SK-N-SH (cell line): ENCODE data around the gene CCL24. TPM values are rescaled to one million over a fixed set of nuclear protein-coding genes. Genes with fewer than 3 reads are reported as not detected.
A peak's percentile ranks its signal among the peaks of the same experiment; 100 is the strongest.
"Not testable (repeated sequence)": the region's sequence is repeated elsewhere in the genome, so short reads cannot be mapped to it uniquely, and the experiment has no call there.

Experiments used
- CTCF ChIA-PET: fragments of 300-600, 350-600 bp; formaldehyde crosslinking; extraction: SDS; loops from one replicate; lab custom pipeline; 2021; lab: Yijun Ruan, JAX
- POLR2A ChIA-PET: fragments of 350-600 bp; sonication (Branson Sonifier 250); formaldehyde crosslinking; extraction: SDS; loops from one replicate; lab custom pipeline; 2020; ENCODE audit warnings: antibody characterized with exemption, inconsistent platforms; lab: Yijun Ruan, JAX
- DNase-seq: peaks from one replicate; pipeline ENCODE4 v3.0.0; 2012
- H2AFZ ChIP-seq: fragments of 200-600 bp; sonication (generic); 2 replicates; pipeline ENCODE4 v1.8.1; 2016; ENCODE audit warnings: antibody characterized with exemption, mild to moderate bottlenecking, low read depth
- H3F3A ChIP-seq: fragments of 200-600 bp; sonication (generic); replicated peaks from 2 replicates; pipeline ENCODE3; 2016; ENCODE audit warnings: antibody characterized with exemption, mild to moderate bottlenecking; ENCODE audit not compliant: insufficient read depth
- H3K27ac ChIP-seq, 2 experiments: fragments of 200-500 bp in 1 of 2; fragments of 200-600 bp in 1 of 2; sonication (Bioruptor generic) in 1 of 2; sonication (generic), shearing (Covaris generic) in 1 of 2; 2 replicates each; pipeline versions ENCODE4 v1.5.1 to v1.6.1; 2014 to 2016; ENCODE audit warnings: low read depth in 2 of 2, inconsistent platforms in 1 of 2, low read length in 1 of 2, mild to moderate bottlenecking in 1 of 2, mixed read lengths in 1 of 2
- H3K27me3 ChIP-seq: fragments of 200-600 bp; sonication (generic), shearing (Covaris generic); 2 replicates; pipeline ENCODE4 v1.6.1; 2016; ENCODE audit warnings: mixed run types; ENCODE audit not compliant: insufficient read depth
- H3K36me3 ChIP-seq, 2 experiments: fragments of 200-500 bp in 1 of 2; fragments of 200-600 bp in 1 of 2; sonication (Bioruptor generic) in 1 of 2; sonication (generic) in 1 of 2; replicated peaks in 1 of 2; 2 replicates each; pipeline versions ENCODE3 to v1.5.1; 2014 to 2016; ENCODE audit warnings: low read length in 1 of 2, mild to moderate bottlenecking in 1 of 2; ENCODE audit not compliant: insufficient read depth in 2 of 2, control insufficient read depth in 1 of 2
- H3K4me1 ChIP-seq, 2 experiments: fragments of 200-500 bp in 1 of 2; fragments of 200-600 bp in 1 of 2; sonication (Bioruptor generic) in 1 of 2; sonication (generic), shearing (Covaris generic) in 1 of 2; 2 replicates each; pipeline versions ENCODE4 v1.5.1 to v1.6.1; 2014 to 2016; ENCODE audit warnings: low read depth in 1 of 2, low read length in 1 of 2, mixed run types in 1 of 2; ENCODE audit not compliant: insufficient read depth in 2 of 2, control insufficient read depth in 1 of 2
- H3K4me2 ChIP-seq: fragments of 200-600 bp; sonication (generic), shearing (Covaris generic); 2 replicates; pipeline ENCODE4 v1.6.1; 2017; ENCODE audit warnings: mixed run types
- H3K4me3 ChIP-seq, 2 experiments: fragments of 200-500 bp in 1 of 2; fragments of 200-600 bp in 1 of 2; sonication (Bioruptor generic) in 1 of 2; sonication (generic), shearing (Covaris generic) in 1 of 2; 2 replicates each; pipeline versions ENCODE4 v1.5.1 to v1.8.1; 2014 to 2016; ENCODE audit warnings: low read depth in 2 of 2, inconsistent platforms in 1 of 2, low read length in 1 of 2, mild to moderate bottlenecking in 1 of 2, mixed read lengths in 1 of 2, moderate library complexity in 1 of 2
- H3K79me2 ChIP-seq: fragments of 200-600 bp; sonication (generic); 2 replicates; pipeline ENCODE4 v1.8.1; 2017; ENCODE audit warnings: mild to moderate bottlenecking; ENCODE audit not compliant: insufficient read depth
- H3K9ac ChIP-seq: fragments of 200-600 bp; sonication (generic); 2 replicates; pipeline ENCODE4 v1.6.1; 2017; ENCODE audit warnings: mixed run types
- H3K9me2 ChIP-seq: fragments of 200-600 bp; sonication (generic); 2 replicates; pipeline ENCODE4 v1.6.1; 2017; ENCODE audit warnings: mixed run types
- H3K9me3 ChIP-seq: fragments of 200-600 bp; sonication (generic); 2 replicates; pipeline ENCODE4 v1.6.1; 2017; ENCODE audit warnings: mixed run types, mild to moderate bottlenecking, moderate library complexity
- H4K20me1 ChIP-seq: fragments of 200-600 bp; sonication (generic); 2 replicates; pipeline ENCODE4 v1.6.1; 2017; ENCODE audit warnings: mild to moderate bottlenecking, mixed run types; ENCODE audit not compliant: insufficient read depth
- CTCF ChIP-seq: fragments of 200-600 bp; sonication (generic); IDR thresholded peaks from 2 replicates; pipeline ENCODE4 v1.6.1; 2017; ENCODE audit warnings: antibody characterized with exemption, mild to moderate bottlenecking, moderate library complexity
- EP300 ChIP-seq, 2 experiments: IDR thresholded peaks; 2 replicates each; pipeline versions ENCODE4 v1.4.0 to v1.6.1; 2012; ENCODE audit warnings: borderline replicate concordance in 1 of 2, low read depth in 1 of 2, low read length in 1 of 2
- FOSL2 ChIP-seq: IDR thresholded peaks from 2 replicates; pipeline ENCODE4 v1.4.0; 2012; ENCODE audit warnings: low read depth, mild to moderate bottlenecking, moderate library complexity, borderline replicate concordance
- GABPA ChIP-seq: IDR thresholded peaks from 2 replicates; pipeline ENCODE4 v1.4.0; 2012; ENCODE audit warnings: low read depth, mild to moderate bottlenecking
- GATA2 ChIP-seq: sonication (generic); formaldehyde crosslinking; IDR thresholded peaks from 2 replicates; pipeline ENCODE4 v1.5.0; 2020; ENCODE audit warnings: mild to moderate bottlenecking, missing genetic modification reagents
- JUND ChIP-seq: IDR thresholded peaks from 2 replicates; pipeline ENCODE4 v1.4.0; 2012
- MEF2A ChIP-seq: IDR thresholded peaks from 2 replicates; pipeline ENCODE4 v1.4.0; 2012; ENCODE audit warnings: low read depth, borderline replicate concordance
- MXI1 ChIP-seq: IDR thresholded peaks from 2 replicates; pipeline ENCODE4 v1.6.1; 2012; ENCODE audit warnings: mild to moderate bottlenecking, low read depth, low read length, improper control_type of control experiment
- NFIC ChIP-seq: IDR thresholded peaks from 2 replicates; pipeline ENCODE4 v1.4.0; 2012; ENCODE audit warnings: borderline replicate concordance
- NRF1 ChIP-seq: IDR thresholded peaks from 2 replicates; pipeline ENCODE4 v1.6.1; 2012; ENCODE audit warnings: low read depth, mild to moderate bottlenecking, low read length
- PBX3 ChIP-seq: IDR thresholded peaks from 2 replicates; pipeline ENCODE4; 2012
- RAD21 ChIP-seq: IDR thresholded peaks from 2 replicates; pipeline ENCODE4 v1.6.1; 2012; ENCODE audit warnings: mild to moderate bottlenecking, low read length
- RXRA ChIP-seq: IDR thresholded peaks from 2 replicates; pipeline ENCODE4 v1.4.0; 2012; ENCODE audit warnings: low read depth, mild to moderate bottlenecking, borderline replicate concordance
- TAF1 ChIP-seq: IDR thresholded peaks from 2 replicates; pipeline ENCODE4 v1.6.1; 2012; ENCODE audit warnings: low read depth, mild to moderate bottlenecking, low read length, moderate library complexity, borderline replicate concordance
- WGBS: methylation state at CpG from one replicate; pipeline ENCODE4 v1.1.6; 2017; ENCODE audit warnings: low lambda C conversion rate; 5-methylcytosine and 5-hydroxymethylcytosine counted together
- polyA plus RNA-seq, 3 experiments: library from polyadenylated mRNA; depleted of rRNA; stranded (reverse); fragments of >200 nt; gene quantifications; 2 replicates each; pipeline ENCODE4 v1.2.3, GENCODE V29; 2012

Gene CCL24
- polyA plus RNA-seq, 1 of the 3 experiments (the other 2 are of a cell fraction): not detected

- TF ChIP-seq TAF1 (no peak), GATA2 (CRISPR knock-in tag) (no peak), CTCF (peak; percentile 23; the same call in 1 of the 2 replicates), MEF2A (peak; percentile 48; the same call in 1 of the 2 replicates), PBX3 (peak; percentile 70), NRF1 (no peak), EP300 (IDR thresholded peaks at IDR 0.05; ENCODE audit: borderline replicate concordance in 1 of 2, low read depth in 1 of 2, low read length in 1 of 2) (peak in 1 of 2 experiments; percentile 23; a peak in 1 of 4 replicates)
- TF ChIP-seq, all 33 proteins: peak for 10
Observed at GRCh38 chr7:75776295-75776971, 37.2 kb downstream of the CCL24 start (continued).

GRCh38 chr7:75773958-75774357, 39.6 kb downstream of the CCL24 start:
- H3K9me3 ChIP-seq, H3K36me3 ChIP-seq, H3K4me3 ChIP-seq, H3K27ac ChIP-seq, H3K9me2 ChIP-seq, H3K9ac ChIP-seq, H2AFZ ChIP-seq, DNase-seq, H3K4me2 ChIP-seq, H3K4me1 ChIP-seq, H3K27me3 ChIP-seq, POLR2A ChIA-PET, H4K20me1 ChIP-seq, CTCF ChIA-PET, H3K79me2 ChIP-seq, H3F3A ChIP-seq: not testable (repeated sequence)
- WGBS: 93% methylated on average over 6 of the region's 6 CpGs

- Histone ChIP-seq H3K4me1 (no peaks in the 10 kb centered on the region), H3K9me2 (no peaks in the 10 kb centered on the region), H3K27ac (no peak within 1 kb of the TSS), H4K20me1 (no peaks in the 10 kb centered on the region), H3K4me3 (no peak within 1 kb of the TSS), H2AFZ (no peak within 1 kb of the TSS), H3K4me2 (no peak within 1 kb of the TSS), H3F3A (peaks cover 7% of the 10 kb centered on the region), H3K9me3 (no peaks in the 10 kb centered on the region), H3K27me3 (no peaks in the 10 kb centered on the region), H3K9ac (no peak within 1 kb of the TSS), H3K36me3 (no peaks in the 10 kb centered on the region), H3K79me2 (no peaks in the 10 kb centered on the region)
- no peak for TF ChIP-seq MXI1
- TF ChIP-seq RAD21: no peak
- TF ChIP-seq JUND: no peak
- TF ChIP-seq MEF2A: no peak
- TF ChIP-seq RXRA: no peak
- TF ChIP-seq EP300 (IDR thresholded peaks at IDR 0.05; ENCODE audit: borderline replicate concordance in 1 of 2, low read depth in 1 of 2, low read length in 1 of 2): no peak
- no peak for TF ChIP-seq FOSL2
- TF ChIP-seq GABPA: no peak
- TF ChIP-seq NFIC: no peak
- DNase-seq: no peak
- CTCF ChIA-PET: interaction anchor here (1.8 kb wide), 1 partner anchor 10 kb away, joined by 14 read pairs; no protein-coding TSS in a partner anchor
- POLR2A ChIA-PET: no interaction called here
- WGBS: 70% methylated on average over 9 of the region's 9 CpGs
Observed at GRCh38 chr7:75772081-75773077, 41.2 kb downstream of the CCL24 start, which contains the start of gene CCL26. TSS of gene CCL26 (minus strand) at chr7:75772211. CDS start at chr7:75772176, 35 bp downstream.
